Retinal pigment epithelial cell (primary cell): ENCODE measurements around the gene NLRP4.

ENCODE experiments used
- DNase-seq: peaks from one replicate; pipeline ENCODE4 v3.0.0-alpha.2; 2010; ENCODE audit warnings: low read depth
- H3K4me3 ChIP-seq: 2 replicates; pipeline ENCODE4 v1.5.1; 2011; ENCODE audit warnings: mild to moderate bottlenecking, low read length, control low read depth, moderate library complexity
- TF ChIP-seq, protein P1 (sequence below): conservative IDR thresholded peaks from 2 replicates; pipeline ENCODE4 v1.5.1; 2011; ENCODE audit warnings: low read depth, low read length, control low read depth, inconsistent platforms

The NLRP4 gene

DNA sequence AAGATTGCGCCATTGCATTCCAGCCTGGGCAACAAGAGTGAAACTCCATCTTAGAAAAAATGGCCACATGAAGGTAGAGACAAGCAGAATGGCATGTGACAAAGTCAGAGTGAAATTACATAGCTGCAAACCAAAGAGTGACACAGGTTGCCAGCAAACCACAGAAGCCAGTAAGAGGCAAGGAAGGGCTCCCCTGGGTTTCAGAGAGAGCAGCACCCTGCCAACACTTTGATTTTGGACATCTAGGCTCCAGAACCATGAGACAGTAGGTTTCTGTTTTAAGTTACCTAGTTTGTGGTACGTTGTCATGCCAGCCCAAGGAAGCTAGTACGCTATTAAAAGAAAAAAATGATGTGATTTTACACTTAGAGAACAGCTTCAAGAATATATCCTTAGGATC, 1.9 kb downstream of the NLRP4 start:
- no peak overlapping the region for H3K4me3 ChIP-seq
- no peak for DNase-seq
- TF ChIP-seq, protein P1, sequence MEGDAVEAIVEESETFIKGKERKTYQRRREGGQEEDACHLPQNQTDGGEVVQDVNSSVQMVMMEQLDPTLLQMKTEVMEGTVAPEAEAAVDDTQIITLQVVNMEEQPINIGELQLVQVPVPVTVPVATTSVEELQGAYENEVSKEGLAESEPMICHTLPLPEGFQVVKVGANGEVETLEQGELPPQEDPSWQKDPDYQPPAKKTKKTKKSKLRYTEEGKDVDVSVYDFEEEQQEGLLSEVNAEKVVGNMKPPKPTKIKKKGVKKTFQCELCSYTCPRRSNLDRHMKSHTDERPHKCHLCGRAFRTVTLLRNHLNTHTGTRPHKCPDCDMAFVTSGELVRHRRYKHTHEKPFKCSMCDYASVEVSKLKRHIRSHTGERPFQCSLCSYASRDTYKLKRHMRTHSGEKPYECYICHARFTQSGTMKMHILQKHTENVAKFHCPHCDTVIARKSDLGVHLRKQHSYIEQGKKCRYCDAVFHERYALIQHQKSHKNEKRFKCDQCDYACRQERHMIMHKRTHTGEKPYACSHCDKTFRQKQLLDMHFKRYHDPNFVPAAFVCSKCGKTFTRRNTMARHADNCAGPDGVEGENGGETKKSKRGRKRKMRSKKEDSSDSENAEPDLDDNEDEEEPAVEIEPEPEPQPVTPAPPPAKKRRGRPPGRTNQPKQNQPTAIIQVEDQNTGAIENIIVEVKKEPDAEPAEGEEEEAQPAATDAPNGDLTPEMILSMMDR, result no peak

DNA sequence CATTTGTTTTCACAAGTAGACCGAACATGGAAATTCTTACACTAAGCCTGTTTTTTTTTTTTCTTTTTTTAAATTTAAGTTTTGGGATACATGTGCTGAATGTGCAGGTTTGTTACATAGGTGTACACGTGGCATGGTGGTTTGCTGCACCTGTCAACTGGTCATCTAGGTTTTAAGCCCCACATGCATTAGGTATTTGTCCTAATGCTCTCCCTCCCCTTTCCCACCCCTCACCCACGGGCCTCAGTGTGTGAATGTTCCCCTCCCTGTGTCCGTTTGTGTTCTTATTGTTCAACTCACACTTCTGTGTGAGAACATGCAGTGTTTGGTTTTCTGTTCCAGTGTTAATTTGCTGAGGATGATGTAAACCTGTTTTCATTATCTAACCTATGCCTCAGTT, 2.6 kb downstream of the NLRP4 start:
- no peak overlapping the region for H3K4me3 ChIP-seq
- TF ChIP-seq, protein P1, result no peak
- DNase-seq, result no peak

DNA sequence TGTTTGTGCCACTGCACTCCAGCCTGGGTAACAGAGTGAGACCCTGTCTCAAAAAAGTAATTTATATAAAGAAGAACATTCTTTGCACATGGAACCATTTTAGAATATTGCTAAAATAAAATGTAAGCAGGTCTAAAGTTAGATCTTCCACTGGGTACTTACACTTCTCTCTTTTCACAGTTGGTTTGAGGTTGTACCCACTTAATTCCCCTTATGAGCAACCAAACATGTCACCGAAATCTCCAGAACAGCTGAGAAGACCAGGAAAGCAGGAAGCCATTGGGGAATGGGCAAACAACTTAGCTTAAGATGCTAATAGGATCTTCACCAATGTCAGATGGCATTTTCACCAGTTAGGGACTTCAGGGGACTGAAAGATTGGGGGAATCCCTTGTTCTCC, 18.8 kb downstream of the NLRP4 start:
- TF ChIP-seq, protein P1, result no peak
- DNase-seq, result no peak
- no peak overlapping the region for H3K4me3 ChIP-seq

DNA sequence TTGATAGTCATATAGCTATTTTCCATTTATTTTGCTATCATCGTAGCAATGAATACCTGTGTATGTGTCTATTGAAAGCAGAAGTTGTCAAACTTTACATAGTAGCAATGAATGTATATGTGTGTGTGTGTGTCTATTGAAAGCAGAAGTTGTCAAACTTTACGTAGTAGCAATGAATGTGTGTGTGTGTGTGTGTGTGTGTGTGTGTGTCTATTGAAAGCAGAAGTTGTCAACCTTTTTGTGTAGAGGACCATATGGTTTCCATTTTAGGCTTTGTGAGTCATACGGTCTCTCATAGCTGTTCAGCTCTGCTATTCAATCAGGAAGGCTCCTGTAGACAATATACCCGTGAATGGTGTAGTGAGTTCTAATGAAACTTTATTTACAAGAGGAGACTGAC, 20.8 kb downstream of the NLRP4 start:
- TF ChIP-seq, protein P1, result no peak
- no peak for DNase-seq

DNA sequence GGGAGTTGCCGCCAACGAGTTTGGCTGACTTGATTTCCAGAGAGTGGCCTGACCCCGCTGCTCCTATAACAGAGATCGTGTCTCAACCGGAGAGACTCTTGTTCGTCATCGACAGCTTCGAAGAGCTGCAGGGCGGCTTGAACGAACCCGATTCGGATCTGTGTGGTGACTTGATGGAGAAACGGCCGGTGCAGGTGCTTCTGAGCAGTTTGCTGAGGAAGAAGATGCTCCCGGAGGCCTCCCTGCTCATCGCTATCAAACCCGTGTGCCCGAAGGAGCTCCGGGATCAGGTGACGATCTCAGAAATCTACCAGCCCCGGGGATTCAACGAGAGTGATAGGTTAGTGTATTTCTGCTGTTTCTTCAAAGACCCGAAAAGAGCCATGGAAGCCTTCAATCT, 21.6 kb downstream of the NLRP4 start:
- TF ChIP-seq, protein P1, result no peak
- no peak for DNase-seq
- H3K4me3 ChIP-seq, result no peak overlapping the region

More for the DNA sequence above, 20.8 kb downstream of the NLRP4 start:
- H3K4me3 ChIP-seq, result no peak overlapping the region

DNA sequence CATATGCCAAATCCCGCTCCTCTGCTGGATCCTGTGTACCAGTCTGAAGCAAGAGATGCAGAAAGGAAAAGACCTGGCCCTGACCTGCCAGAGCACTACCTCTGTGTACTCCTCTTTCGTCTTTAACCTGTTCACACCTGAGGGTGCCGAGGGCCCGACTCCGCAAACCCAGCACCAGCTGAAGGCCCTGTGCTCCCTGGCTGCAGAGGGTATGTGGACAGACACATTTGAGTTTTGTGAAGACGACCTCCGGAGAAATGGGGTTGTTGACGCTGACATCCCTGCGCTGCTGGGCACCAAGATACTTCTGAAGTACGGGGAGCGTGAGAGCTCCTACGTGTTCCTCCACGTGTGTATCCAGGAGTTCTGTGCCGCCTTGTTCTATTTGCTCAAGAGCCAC, 22.1 kb downstream of the NLRP4 start:
- no peak overlapping the region for H3K4me3 ChIP-seq
- TF ChIP-seq, protein P1, result no peak
- DNase-seq, result no peak

DNA sequence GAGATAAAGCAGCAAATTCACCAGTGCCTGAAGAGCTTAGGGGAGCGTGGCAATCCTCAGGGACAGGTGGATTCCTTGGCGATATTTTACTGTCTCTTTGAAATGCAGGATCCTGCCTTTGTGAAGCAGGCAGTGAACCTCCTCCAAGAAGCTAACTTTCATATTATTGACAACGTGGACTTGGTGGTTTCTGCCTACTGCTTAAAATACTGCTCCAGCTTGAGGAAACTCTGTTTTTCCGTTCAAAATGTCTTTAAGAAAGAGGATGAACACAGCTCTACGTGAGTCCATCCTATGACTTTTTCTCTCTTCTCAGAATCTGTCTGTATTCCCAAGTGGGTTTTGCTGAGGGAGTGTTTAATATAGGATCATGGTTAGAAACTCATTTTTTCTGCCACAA, 22.6 kb downstream of the NLRP4 start:
- no peak for DNase-seq
- no peak overlapping the region for H3K4me3 ChIP-seq
- TF ChIP-seq, protein P1, result no peak
